NB4 (cell line): ENCODE results near the gene VIPR2.
"Not testable (repeated sequence)": the region's sequence is repeated elsewhere in the genome, so short reads cannot be mapped to it uniquely, and the experiment has no call there.

ENCODE experiments used
- DNase-seq: peaks from one replicate; pipeline ENCODE4 v3.0.0; 2010; ENCODE audit warnings: low read depth
- H3K4me3 ChIP-seq: one replicate; pipeline ENCODE4 v1.5.1; 2011; ENCODE audit warnings: mild to moderate bottlenecking, low read depth, low read length, moderate library complexity
- CTCF ChIP-seq: IDR thresholded peaks from one replicate; pipeline ENCODE4 v1.5.1; 2012; ENCODE audit warnings: low read depth, low read length
- MAX ChIP-seq: IDR thresholded peaks from 2 replicates; pipeline ENCODE4 v1.6.1; 2011; ENCODE audit warnings: low read depth, low read length
- MYC ChIP-seq: IDR thresholded peaks from 2 replicates; pipeline ENCODE4 v1.6.1; 2011; ENCODE audit warnings: low read depth, low read length
- POLR2A ChIP-seq: IDR thresholded peaks from 2 replicates; pipeline ENCODE4 v1.6.1; 2011; ENCODE audit warnings: mild to moderate bottlenecking; ENCODE audit not compliant: insufficient read length; ENCODE audit errors: extremely low read depth

Gene VIPR2

GRCh38 chr7:159179241-159179640 lies 34.6 kb upstream of the VIPR2 start:
- DNase-seq = no peak
- TF ChIP-seq CTCF (no peak), MAX (no peak), MYC (no peak), POLR2A (no peak)
- H3K4me3 ChIP-seq = no peak overlapping the region

GRCh38 chr7:159177284-159177953 lies 32.8 kb upstream of the VIPR2 start:
- no peak for DNase-seq
- no peak for TF ChIP-seq MYC
- TF ChIP-seq CTCF = no peak
- TF ChIP-seq POLR2A = no peak
- TF ChIP-seq MAX = no peak
- no peak overlapping the region for H3K4me3 ChIP-seq

GRCh38 chr7:159175792-159176191 lies 31.1 kb upstream of the VIPR2 start:
- no peak for DNase-seq
- TF ChIP-seq MAX (no peak), POLR2A (no peak), MYC (no peak), CTCF (no peak)
- no peak overlapping the region for H3K4me3 ChIP-seq

- H3K4me3 ChIP-seq, DNase-seq: not testable (repeated sequence)
Observed at GRCh38 chr7:159175100-159175499, 30.4 kb upstream of the VIPR2 start.

GRCh38 chr7:159172400-159172799 lies 27.7 kb upstream of the VIPR2 start:
- TF ChIP-seq CTCF = no peak
- no peak for TF ChIP-seq POLR2A
- no peak for TF ChIP-seq MAX
- no peak for TF ChIP-seq MYC
- DNase-seq = no peak
- no peak overlapping the region for H3K4me3 ChIP-seq

GRCh38 chr7:159169391-159169790 lies 24.7 kb upstream of the VIPR2 start:
- TF ChIP-seq MYC = no peak
- TF ChIP-seq POLR2A = no peak
- no peak for TF ChIP-seq MAX
- no peak for DNase-seq
- no peak overlapping the region for H3K4me3 ChIP-seq

GRCh38 chr7:159167139-159167538 lies 22.5 kb upstream of the VIPR2 start:
- no peak for DNase-seq
- TF ChIP-seq CTCF = no peak
- TF ChIP-seq MYC = no peak
- TF ChIP-seq POLR2A = no peak
- TF ChIP-seq MAX = no peak
- H3K4me3 ChIP-seq = no peak overlapping the region
